ENCODE results near the gene SEPTIN5.

SEPTIN5 gene

GRCh38 chr22:19734163-19734562 lies 19.9 kb downstream of the SEPTIN5 start:
- no peak for DNase-seq (ENCODE audit: extremely low read depth, low read depth)
- no peak for TF ChIP-seq CTCF (IDR thresholded peaks at IDR 0.05; ENCODE audit: low read depth, low read length)

DNA sequence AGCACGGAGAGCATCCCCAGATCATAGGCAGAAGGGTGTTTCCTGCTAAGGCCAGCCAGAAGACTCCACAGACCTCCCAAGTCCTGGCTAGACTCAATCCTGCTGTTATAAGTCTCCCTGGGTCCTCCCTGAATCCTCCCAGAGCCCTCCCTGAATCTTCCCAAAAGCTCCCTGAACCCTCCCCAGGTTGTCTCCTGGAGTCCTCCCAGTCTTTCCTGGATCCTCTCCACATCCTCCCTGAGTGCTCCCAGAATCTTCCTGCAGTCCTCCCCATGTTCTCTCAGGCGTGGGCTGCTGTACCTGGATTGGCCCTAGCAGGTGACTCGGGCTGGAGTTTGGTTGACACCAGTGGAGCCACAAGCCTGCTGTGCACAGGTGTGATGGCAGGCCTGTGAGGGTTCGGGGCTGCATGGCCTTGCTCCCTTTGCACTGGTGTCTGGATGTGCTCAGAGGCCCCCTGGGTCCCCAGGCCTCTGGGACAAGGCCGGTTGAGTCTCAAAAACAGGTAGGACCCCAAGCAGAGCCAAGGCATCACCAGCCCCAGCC lies 20.6 kb downstream of the SEPTIN5 start:
- no peak for TF ChIP-seq CTCF (IDR thresholded peaks at IDR 0.05; ENCODE audit: low read depth, low read length)
- no peak for DNase-seq (ENCODE audit: extremely low read depth, low read depth)

DNA sequence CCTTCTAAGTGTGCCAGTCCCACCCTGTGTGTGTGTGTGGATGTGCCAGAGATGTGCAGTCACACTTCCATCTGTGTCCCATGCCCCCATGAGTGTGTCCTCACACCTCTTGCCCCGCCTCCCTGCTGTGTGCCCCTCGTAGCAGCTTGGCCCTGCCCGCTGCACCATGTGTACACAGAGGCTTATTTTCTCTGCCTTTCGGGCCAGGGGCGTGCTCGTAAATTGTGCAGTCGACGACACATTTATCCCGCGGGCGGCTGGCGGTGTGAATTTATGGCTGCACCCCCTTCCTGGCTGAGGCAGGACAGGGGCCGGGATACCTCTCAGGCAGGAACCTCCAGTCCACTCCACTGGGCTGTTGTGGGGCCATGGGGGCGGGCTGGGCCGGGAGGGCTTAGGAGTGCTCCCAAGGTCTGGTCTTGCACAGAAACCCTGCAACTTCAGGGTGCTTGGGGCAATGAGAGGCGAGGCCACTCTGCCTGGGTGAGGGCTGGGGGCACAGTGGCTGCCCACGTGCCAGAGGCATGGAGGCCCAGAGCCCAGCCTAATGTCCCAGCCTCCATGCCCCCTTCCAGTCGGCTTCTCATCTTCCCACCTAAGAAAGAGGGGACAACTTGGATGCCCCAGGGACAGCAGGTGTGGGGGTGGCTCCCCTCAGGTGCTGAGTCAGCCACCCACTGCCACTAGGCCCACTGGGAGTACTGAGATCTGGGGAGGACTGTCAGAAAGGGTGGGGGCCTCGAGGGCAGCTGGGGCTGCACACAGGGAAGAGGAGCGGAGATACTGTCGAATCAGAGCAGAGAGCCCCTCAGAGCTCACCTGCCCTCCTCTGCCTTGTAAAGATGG lies 21.6 kb downstream of the SEPTIN5 start:
- no peak for DNase-seq (ENCODE audit: extremely low read depth, low read depth)
- TF ChIP-seq CTCF (IDR thresholded peaks at IDR 0.05; ENCODE audit: low read depth, low read length): no peak

GRCh38 chr22:19737846-19738663 lies 23.8 kb downstream of the SEPTIN5 start:
- no peak for TF ChIP-seq CTCF (IDR thresholded peaks at IDR 0.05; ENCODE audit: low read depth, low read length)
- DNase-seq (ENCODE audit: extremely low read depth, low read depth): no peak

- DNase-seq (ENCODE audit: extremely low read depth, low read depth): no peak
- TF ChIP-seq CTCF (IDR thresholded peaks at IDR 0.05; ENCODE audit: low read depth, low read length): no peak
These were observed 24.6 kb downstream of the SEPTIN5 start for GRCh38 chr22:19738664-19739447.

DNA sequence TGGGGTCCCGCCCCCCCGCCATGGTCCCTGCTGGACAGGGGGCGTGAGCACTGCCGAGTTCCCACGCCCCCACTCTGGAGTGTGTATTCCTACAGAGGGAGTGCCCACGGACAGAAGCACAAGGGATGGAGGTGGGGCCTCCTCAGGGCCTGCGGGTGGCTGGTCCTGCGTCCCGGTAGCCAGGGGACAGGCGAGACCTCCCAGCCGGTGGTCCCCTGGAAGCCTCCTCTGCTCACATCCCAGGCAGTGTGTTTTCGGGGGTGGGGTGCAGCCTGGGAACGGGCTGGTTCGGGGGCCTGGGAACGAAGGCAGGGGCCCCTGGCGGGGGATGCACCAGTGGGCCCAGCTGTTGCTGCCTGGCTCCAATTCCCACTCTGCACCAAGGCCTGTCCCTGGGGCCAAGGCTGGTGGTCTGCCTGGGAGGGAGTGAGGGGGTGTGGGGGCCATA lies 25.2 kb downstream of the SEPTIN5 start:
- DNase-seq (ENCODE audit: extremely low read depth, low read depth): no peak
- TF ChIP-seq CTCF (IDR thresholded peaks at IDR 0.05; ENCODE audit: low read depth, low read length): no peak
